IMR-90 (cell line): ENCODE results near the gene RASGEF1C. TPM values are rescaled to one million over a fixed set of nuclear protein-coding genes. Genes with fewer than 3 reads are reported as not detected.

ENCODE experiments used
- ATAC-seq: fragments of 200-7000 bp; cut with Tn5 transposase; 2 replicates; pipeline ENCODE4 v1.9.1; 2020; ENCODE audit warnings: low read depth, mild to moderate bottlenecking, moderate library complexity
- BruUV-seq: library from RNA; stranded (reverse); fragments of 400-500 nt; replicated peaks from 2 replicates; lab custom pipeline; 2021; lab: Mats Ljungman, UMichigan
- CTCF ChIA-PET: fragments of 300-600 bp; formaldehyde crosslinking; extraction: SDS; loops from one replicate; lab custom pipeline; 2021; ENCODE audit warnings: antibody characterized with exemption; lab: Yijun Ruan, JAX
- POLR2A ChIA-PET: fragments of 300-600 bp; sonication (Branson Sonifier 250); formaldehyde crosslinking; loops from one replicate; lab custom pipeline; 2022; ENCODE audit warnings: antibody characterized with exemption; ENCODE audit not compliant: unreplicated experiment; lab: Charles Lee
- DNase-seq: peaks from one replicate; pipeline ENCODE4 v3.0.0; 2013
- H2AFZ ChIP-seq: replicated peaks from 2 replicates; pipeline ENCODE3; 2013; ENCODE audit warnings: low read length, mild to moderate bottlenecking; ENCODE audit not compliant: poor library complexity
- H2AK5ac ChIP-seq: 2 replicates; pipeline ENCODE4 v1.6.1; 2013; ENCODE audit warnings: low read depth, low read length, inconsistent platforms
- H2AK9ac ChIP-seq: replicated peaks from 2 replicates; pipeline ENCODE3; 2013; ENCODE audit warnings: mild to moderate bottlenecking, low read depth, low read length, moderate library complexity; ENCODE audit not compliant: poor library complexity
- H2BK120ac ChIP-seq: 2 replicates; pipeline ENCODE4 v1.6.1; 2013; ENCODE audit warnings: low read depth, low read length, inconsistent platforms
- H2BK15ac ChIP-seq: 3 replicates; pipeline ENCODE4 v1.6.1; 2013; ENCODE audit warnings: low read depth, low read length, inconsistent platforms
- H2BK20ac ChIP-seq: 2 replicates; pipeline ENCODE4 v1.6.1; 2013; ENCODE audit warnings: low read depth, mild to moderate bottlenecking, inconsistent platforms, low read length, moderate library complexity
- H2BK5ac ChIP-seq: 2 replicates; pipeline ENCODE4 v1.6.1; 2013; ENCODE audit warnings: mild to moderate bottlenecking, low read depth, low read length, inconsistent platforms; ENCODE audit not compliant: poor library complexity, severe bottlenecking
- H3K14ac ChIP-seq: replicated peaks from 2 replicates; pipeline ENCODE4 v1.6.1; 2013; ENCODE audit warnings: low read depth, low read length, inconsistent platforms
- H3K18ac ChIP-seq: 2 replicates; pipeline ENCODE4 v1.6.1; 2013; ENCODE audit warnings: low read depth, low read length, control low read depth
- H3K23ac ChIP-seq: 2 replicates; pipeline ENCODE4 v1.6.1; 2013; ENCODE audit warnings: low read depth, low read length, inconsistent platforms
- H3K27ac ChIP-seq: 2 replicates; pipeline ENCODE4 v1.5.1; 2013; ENCODE audit warnings: mild to moderate bottlenecking, control low read depth, low read length; ENCODE audit not compliant: insufficient read depth
- H3K27me3 ChIP-seq: 2 replicates; pipeline ENCODE4 v1.6.1; 2013; ENCODE audit warnings: low read length; ENCODE audit not compliant: control insufficient read depth, insufficient read depth
- H3K36me3 ChIP-seq: 2 replicates; pipeline ENCODE4 v1.6.1; 2013; ENCODE audit warnings: low read length, mixed read lengths; ENCODE audit not compliant: control insufficient read depth, insufficient read depth
- H3K4ac ChIP-seq: 2 replicates; pipeline ENCODE4 v1.6.1; 2013; ENCODE audit warnings: low read depth, low read length, inconsistent platforms
- H3K4me1 ChIP-seq: 2 replicates; pipeline ENCODE4 v1.6.1; 2013; ENCODE audit warnings: low read length, mixed read lengths; ENCODE audit not compliant: control insufficient read depth, insufficient read depth
- H3K4me2 ChIP-seq: 2 replicates; pipeline ENCODE4 v1.6.1; 2013; ENCODE audit warnings: low read depth, mild to moderate bottlenecking, control low read depth, low read length, moderate library complexity
- H3K4me3 ChIP-seq: 2 replicates; pipeline ENCODE4 v1.5.1; 2013; ENCODE audit warnings: low read depth, mild to moderate bottlenecking, control low read depth, low read length, moderate library complexity; ENCODE audit not compliant: insufficient read depth
- H3K56ac ChIP-seq: 2 replicates; pipeline ENCODE4 v1.6.1; 2013; ENCODE audit warnings: low read length, inconsistent platforms; ENCODE audit not compliant: insufficient read depth; ENCODE audit errors: extremely low read depth
- H3K79me1 ChIP-seq, 2 experiments: 2 replicates each; pipeline ENCODE4 v1.6.1; 2013; ENCODE audit warnings: low read length in 2 of 2, inconsistent platforms in 1 of 2, low read depth in 1 of 2
- H3K9ac ChIP-seq: 2 replicates; pipeline ENCODE4 v1.6.1; 2013; ENCODE audit warnings: low read depth, low read length, control low read depth
- H3K9me1 ChIP-seq: 2 replicates; pipeline ENCODE4 v1.6.1; 2013; ENCODE audit warnings: low read length, inconsistent platforms; ENCODE audit not compliant: insufficient read depth
- H3K9me3 ChIP-seq: 2 replicates; pipeline ENCODE4 v1.6.1; 2013; ENCODE audit warnings: low read length; ENCODE audit not compliant: control insufficient read depth, insufficient read depth
- H4K20me1 ChIP-seq: 2 replicates; pipeline ENCODE4 v1.6.1; 2013; ENCODE audit warnings: low read length, inconsistent platforms; ENCODE audit not compliant: insufficient read depth
- H4K5ac ChIP-seq: 2 replicates; pipeline ENCODE4 v1.6.1; 2013; ENCODE audit warnings: mild to moderate bottlenecking, low read depth, low read length, control low read depth
- H4K8ac ChIP-seq, 2 experiments: 2 replicates each; pipeline ENCODE4 v1.6.1; 2013; ENCODE audit warnings: low read depth in 2 of 2, low read length in 2 of 2, control low read depth in 1 of 2, inconsistent platforms in 1 of 2
- H4K91ac ChIP-seq: 2 replicates; pipeline ENCODE4 v1.6.1; 2013; ENCODE audit warnings: low read depth, low read length, inconsistent platforms; ENCODE audit not compliant: insufficient read depth
- CEBPB ChIP-seq: IDR thresholded peaks from 2 replicates; pipeline ENCODE4 v1.6.1; 2012; ENCODE audit warnings: low read depth, low read length, improper control_type of control experiment
- CTCF ChIP-seq: conservative IDR thresholded peaks from 2 replicates; pipeline ENCODE4 v1.5.1; 2012; ENCODE audit warnings: mild to moderate bottlenecking, low read depth, low read length, improper control_type of control experiment
- FOS ChIP-seq: fragments of 150-350 bp; IDR thresholded peaks from 2 replicates; pipeline ENCODE4 v1.6.1; 2016; ENCODE audit warnings: low read depth, low read length
- POLR2A ChIP-seq: IDR thresholded peaks from 2 replicates; pipeline ENCODE4 v1.6.1; 2012; ENCODE audit warnings: mild to moderate bottlenecking, low read depth, low read length
- WGBS, 2 experiments: methylation state at CpG; one replicate each; pipeline versions ENCODE4 v1.1.5 to v1.1.7; 2013; ENCODE audit warnings: missing lambda C conversion rate in 2 of 2; ENCODE audit not compliant: insufficient read length in 1 of 2; ENCODE audit errors: extremely low coverage in 2 of 2; 5-methylcytosine and 5-hydroxymethylcytosine counted together
- dilution Hi-C: fragments of 300-500 bp; cut with HindIII; formaldehyde crosslinking; loops from one replicate; pipeline ENCODE4 v1.14.3; 2018; ENCODE audit warnings: low sequenced_read_pairs; ENCODE audit not compliant: unreplicated experiment
- in situ Hi-C: fragments of 300-500 bp; cut with MboI; formaldehyde crosslinking; loops from 3 replicates; pipeline ENCODE4 v1.14.3; 2019; ENCODE audit warnings: low sequenced_read_pairs, inconsistent platforms, mixed read lengths
- intact Hi-C: fragments of 100-400 bp; cut with micrococcal nuclease; formaldehyde crosslinking; loops from 2 replicates; pipeline ENCODE4 v1.10.0; 2022
- polyA plus RNA-seq, 3 experiments: library from polyadenylated mRNA; depleted of rRNA; stranded (reverse); fragments of >200 nt; gene quantifications; 2 replicates each; pipeline ENCODE4 v1.2.3, GENCODE V29; 2012; ENCODE audit warnings: low replicate concordance in 1 of 3
- total RNA-seq: library from RNA; depleted of rRNA; stranded (reverse); fragments of >200 nt; gene quantifications from 2 replicates; pipeline ENCODE4 v1.2.3, GENCODE V29; 2012

The RASGEF1C gene
- total and polyA plus RNA-seq, 2 of the 4 experiments (the other 2 are of a cell fraction), result not detected

DNA sequence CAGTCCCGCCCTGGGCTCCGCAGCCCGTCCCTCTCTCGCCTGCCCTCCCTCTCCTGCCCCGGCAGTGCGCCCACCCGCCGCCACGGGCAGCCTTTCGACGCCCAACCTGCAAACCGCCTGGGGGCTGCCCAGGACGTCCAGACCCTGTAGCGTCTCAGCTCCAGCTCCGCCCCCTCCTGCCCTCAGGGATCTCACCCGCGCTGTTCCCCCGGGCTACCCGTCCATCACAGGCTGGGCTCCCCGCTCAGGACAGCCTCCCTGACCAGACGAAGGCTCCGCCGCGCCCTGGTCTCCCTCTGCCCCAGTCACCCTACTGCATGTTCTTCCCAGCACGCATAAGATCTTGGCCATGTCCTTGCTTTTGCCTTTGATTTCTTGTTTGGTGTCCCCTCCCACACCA, 1.4 kb downstream of the RASGEF1C start:
- no peak overlapping the region for H3K4me3 ChIP-seq
- no peak overlapping the region for H3K23ac ChIP-seq
- no peaks in the 10 kb centered on the region for H3K9me1 ChIP-seq
- no peak overlapping the region for H3K4me2 ChIP-seq
- H3K27me3 ChIP-seq, result peaks cover 16% of the 10 kb centered on the region; the same call in 1 of the 2 replicates
- H2BK15ac ChIP-seq, result no peak overlapping the region
- ATAC-seq (no peak), DNase-seq (no peak)
- no peak overlapping the region for H3K14ac ChIP-seq
- no peaks in the 10 kb centered on the region for H3K79me1 ChIP-seq
- in situ Hi-C loops (no loop called here), intact Hi-C loops (loop anchor here (10.0 kb wide), 1 partner anchor 397 kb away; no protein-coding TSS in a partner anchor), dilution Hi-C loops (no loop called here)
- CTCF ChIA-PET, result interaction anchor here (1.4 to 1.5 kb wide), 2 partner anchors 22 to 121 kb away, joined by 3 to 5 read pairs; no protein-coding TSS in a partner anchor
- TF ChIP-seq FOS, result no peak
- no peak for TF ChIP-seq CTCF
- TF ChIP-seq POLR2A, result no peak
- TF ChIP-seq CEBPB, result no peak
- peak overlapping the region; percentile 55 for H2AK9ac ChIP-seq
- no peak overlapping the region for H4K91ac ChIP-seq
- no peak overlapping the region for H3K18ac ChIP-seq
- H3K56ac ChIP-seq, result no peak overlapping the region
- no peaks in the 10 kb centered on the region for H3K9me3 ChIP-seq
- H3K9ac ChIP-seq, result no peak overlapping the region
- no peaks in the 10 kb centered on the region for H4K20me1 ChIP-seq
- peaks cover 1% of the 10 kb centered on the region; the same call in 1 of the 2 replicates for H3K4me1 ChIP-seq
- H2AFZ ChIP-seq, result peak overlapping the region; percentile 29
- 10% methylated on average over 8 of the region's 25 CpGs; no CpG with 5 or more reads in 1 of the 2 experiments for WGBS, 2 experiments
- BruUV-seq, result no TSS peak
- H3K4ac ChIP-seq, result no peak overlapping the region
- H3K36me3 ChIP-seq, result no peaks in the 10 kb centered on the region
- H3K27ac ChIP-seq, result no peak overlapping the region
- H4K5ac ChIP-seq, result no peak overlapping the region
- H2BK20ac ChIP-seq, result no peak overlapping the region
- POLR2A ChIA-PET, result no interaction called here
- no peak overlapping the region for H2BK120ac ChIP-seq
- H2BK5ac ChIP-seq, result no peak overlapping the region
- no peak overlapping the region for H2AK5ac ChIP-seq
- no peak overlapping the region for H4K8ac ChIP-seq
